A549 (cell line): ENCODE data around the gene STAG2. TPM values are rescaled to one million over a fixed set of nuclear protein-coding genes. Genes with fewer than 3 reads are reported as not detected.

Experiments
- ATAC-seq, 2 experiments: fragments of 200-7000 bp in 1 of 2; fragments of >200 bp in 1 of 2; cut with Nextera tagmentation in 1 of 2; cut with Tn5 transposase in 1 of 2; 3 replicates each; pipeline versions ENCODE4 v1.8.0 to v1.9.1; 2018 to 2020; ENCODE audit warnings: mild to moderate bottlenecking in 1 of 2, moderate library complexity in 1 of 2
- CTCF ChIA-PET: fragments of 300-600 bp; sonication (Branson Sonifier 250); formaldehyde crosslinking; extraction: SDS; loops from one replicate; lab custom pipeline; 2021; ENCODE audit warnings: antibody characterized with exemption, inconsistent platforms; lab: Yijun Ruan, JAX
- POLR2A ChIA-PET: fragments of 350-600 bp; formaldehyde crosslinking; extraction: SDS; loops from one replicate; lab custom pipeline; 2021; ENCODE audit warnings: antibody characterized with exemption, inconsistent platforms; lab: Yijun Ruan, JAX
- DNase-seq, 2 experiments: peaks; one replicate each; pipeline versions ENCODE4 v3.0.0 to v3.0.0-alpha.2; 2011 to 2016; ENCODE audit warnings: low read depth in 1 of 2, low spot score in 1 of 2
- FAIRE-seq: peaks from 2 replicates; lab custom pipeline; 2011; peaks lifted over from hg19 to GRCh38; lab: Jason Lieb, UNC
- H3K27ac ChIP-seq, 2 experiments: fragments of >200 bp; sonication (Bioruptor Twin); formaldehyde crosslinking; 3 replicates each; pipeline ENCODE4 v1.5.1; 2016 to 2017
- H3K4me1 ChIP-seq: fragments of >200 bp; sonication (Bioruptor Twin); formaldehyde crosslinking; 3 replicates; pipeline ENCODE4 v1.6.1; 2016
- H3K4me2 ChIP-seq: fragments of >200 bp; sonication (Bioruptor Twin); formaldehyde crosslinking; 3 replicates; pipeline ENCODE4 v1.6.1; 2016
- H3K4me3 ChIP-seq: fragments of >200 bp; sonication (Bioruptor Twin); formaldehyde crosslinking; 3 replicates; pipeline ENCODE4 v1.5.1; 2016
- H3K9me3 ChIP-seq: fragments of >200 bp; sonication (Bioruptor Twin); formaldehyde crosslinking; 3 replicates; pipeline ENCODE4 v1.6.1; 2016
- CBX2 ChIP-seq: fragments of 200-600 bp; sonication (generic); IDR thresholded peaks from 2 replicates; pipeline ENCODE4 v1.6.1; 2016; ENCODE audit warnings: low read depth, mild to moderate bottlenecking, borderline replicate concordance
- CBX8 ChIP-seq: fragments of 200-600 bp; sonication (generic); IDR thresholded peaks from 2 replicates; pipeline ENCODE4 v1.6.1; 2016
- EHF ChIP-seq: fragments of 250-450 bp; sonication (Bioruptor Pico); IDR thresholded peaks from 2 replicates; pipeline ENCODE4 v1.5.0; 2020; ENCODE audit warnings: mild to moderate bottlenecking
- ESRRA ChIP-seq: fragments of 150-350 bp; IDR thresholded peaks from 2 replicates; pipeline ENCODE4 v1.6.1; 2014; ENCODE audit warnings: mild to moderate bottlenecking, low read length, borderline replicate concordance
- FOXS1 ChIP-seq: fragments of 250-450 bp; sonication (Bioruptor Pico); IDR thresholded peaks from 2 replicates; pipeline ENCODE4 v1.5.0; 2020; ENCODE audit warnings: mild to moderate bottlenecking, moderate library complexity
- GATA3 ChIP-seq: IDR thresholded peaks from 2 replicates; pipeline ENCODE4 v1.6.1; 2012; ENCODE audit warnings: borderline replicate concordance
- HMGXB4 ChIP-seq: fragments of 250-450 bp; sonication (Bioruptor Pico); IDR thresholded peaks from 2 replicates; pipeline ENCODE4 v1.5.0; 2021; ENCODE audit warnings: mild to moderate bottlenecking, moderate library complexity, borderline replicate concordance
- HOXB5 ChIP-seq: fragments of 250-450 bp; sonication (Bioruptor Pico); IDR thresholded peaks from 2 replicates; pipeline ENCODE4 v1.5.0; 2020; ENCODE audit warnings: mild to moderate bottlenecking, moderate library complexity
- KDM1A ChIP-seq: fragments of 200-600 bp; sonication (generic); IDR thresholded peaks from 2 replicates; pipeline ENCODE4 v1.6.1; 2016; ENCODE audit warnings: low read depth, mild to moderate bottlenecking
- MAFK ChIP-seq: fragments of 450-650 bp; IDR thresholded peaks from 2 replicates; pipeline ENCODE4 v1.6.1; 2014; ENCODE audit not compliant: partially characterized antibody
- MYC ChIP-seq: IDR thresholded peaks from 2 replicates; pipeline ENCODE4 v1.6.1; 2012; ENCODE audit warnings: mild to moderate bottlenecking, inconsistent platforms, low read length, improper control_type of control experiment, borderline replicate concordance
- NPAS2 ChIP-seq: fragments of 250-450 bp; sonication (Bioruptor Pico); IDR thresholded peaks from 2 replicates; pipeline ENCODE4 v1.8.0; 2022; ENCODE audit warnings: mild to moderate bottlenecking, moderate library complexity, borderline replicate concordance
- PHF8 ChIP-seq: fragments of 200-600 bp; sonication (generic); IDR thresholded peaks from 2 replicates; pipeline ENCODE4 v1.6.1; 2016; ENCODE audit warnings: low read depth, mild to moderate bottlenecking, antibody characterized with exemption, moderate library complexity, borderline replicate concordance
- RAD21 ChIP-seq, 2 experiments: fragments of >200 bp in 1 of 2; sonication (Bioruptor Twin) in 1 of 2; formaldehyde crosslinking in 1 of 2; IDR thresholded peaks in 1 of 2; conservative IDR thresholded peaks in 1 of 2; 2 replicates in 1 of 2; 3 replicates in 1 of 2; pipeline ENCODE4 v1.6.1; 2012 to 2018; ENCODE audit warnings: inconsistent platforms in 1 of 2
- REST ChIP-seq: fragments of 200-600 bp; sonication (generic); IDR thresholded peaks from 2 replicates; pipeline ENCODE4 v1.6.1; 2016; ENCODE audit warnings: antibody characterized with exemption, mild to moderate bottlenecking, moderate library complexity
- ZNF302 ChIP-seq: fragments of 250-450 bp; sonication (Bioruptor Pico); IDR thresholded peaks from 2 replicates; pipeline ENCODE4 v1.9.0; 2021; ENCODE audit warnings: inconsistent platforms, mild to moderate bottlenecking, moderate library complexity
- ZSCAN20 ChIP-seq: fragments of 250-450 bp; sonication (Bioruptor Pico); IDR thresholded peaks from 2 replicates; pipeline ENCODE4 v1.8.0; 2022; ENCODE audit warnings: mild to moderate bottlenecking, moderate library complexity
- WGBS: methylation state at CpG from one replicate; pipeline ENCODE4 v1.1.6; 2017; ENCODE audit errors: missing lambda C conversion rate; 5-methylcytosine and 5-hydroxymethylcytosine counted together
- polyA plus RNA-seq, 4 experiments: library from polyadenylated mRNA; depleted of rRNA in 3 of 4; stranded (reverse); fragments of >200 nt; fragmentation: RNase III in 1 of 4; extraction: RNeasy Plus Mini Kit Qiagen cat#74134 plus additional on column Dnase treatment in 1 of 4; gene quantifications; 2 replicates in 3 of 4; 3 replicates in 1 of 4; pipeline ENCODE4 v1.2.3, GENCODE V29; 2011 to 2017
- TF ChIP-seq, protein P1 (sequence below): fragments of 150-350 bp; IDR thresholded peaks from 2 replicates; pipeline ENCODE4 v1.6.1; 2014; ENCODE audit warnings: low read depth, mild to moderate bottlenecking, low read length
- TF ChIP-seq, protein P2 (sequence below): fragments of >200 bp; sonication (Bioruptor Twin); formaldehyde crosslinking; IDR thresholded peaks from 2 replicates; pipeline ENCODE4 v1.6.1; 2016
- TF ChIP-seq, protein P3 (sequence below): IDR thresholded peaks from 2 replicates; pipeline ENCODE4 v1.6.1; 2012

The STAG2 gene
- polyA plus RNA-seq, 2 of the 4 experiments (the other 2 are of a cell fraction) = 49.5 to 92.8 TPM

- 81% methylated on average over 5 of the region's 5 CpGs for WGBS
These were observed 7.0 kb downstream of the STAG2 start for GRCh38 chrX:123968383-123969050.

DNA sequence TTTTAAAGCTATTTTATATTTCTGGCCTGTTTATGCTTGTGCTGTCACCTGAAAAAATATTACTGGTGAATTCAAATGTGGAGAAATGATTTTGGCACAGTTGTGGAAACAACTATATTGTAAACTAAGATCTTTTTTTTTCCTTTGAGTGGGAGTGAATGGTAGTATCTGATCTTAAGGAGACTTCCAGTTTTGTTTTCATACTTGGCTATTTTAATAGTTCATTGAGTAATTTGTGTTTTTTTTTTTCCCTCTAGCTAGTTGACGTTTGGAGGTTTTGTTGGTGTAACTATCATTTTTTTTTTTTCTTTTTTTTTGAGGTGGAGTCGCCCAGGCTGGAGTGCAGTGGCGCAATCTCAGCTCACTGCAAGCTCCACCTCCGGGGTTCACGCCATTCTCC is 10.5 kb downstream of the STAG2 start:
- DNase-seq (no peak), FAIRE-seq (no peak), ATAC-seq (no peak)
- Histone ChIP-seq H3K4me2 (no peak overlapping the region; the same call in 2 of the 3 replicates), H3K27ac (no peak overlapping the region), H3K4me1 (peaks cover 57% of the 10 kb centered on the region), H3K4me3 (no peak overlapping the region), H3K9me3 (no peaks in the 10 kb centered on the region)
- ChIA-PET POLR2A (interaction anchor here (1.0 kb wide), 1 partner anchor 13 kb away, joined by 4 read pairs; no protein-coding TSS in a partner anchor), CTCF (interaction anchor here (1.1 to 2.1 kb wide), 3 partner anchors 12 to 138 kb away, joined by 5 to 8 read pairs (median 6); no protein-coding TSS in a partner anchor)
- TF ChIP-seq, protein P1, sequence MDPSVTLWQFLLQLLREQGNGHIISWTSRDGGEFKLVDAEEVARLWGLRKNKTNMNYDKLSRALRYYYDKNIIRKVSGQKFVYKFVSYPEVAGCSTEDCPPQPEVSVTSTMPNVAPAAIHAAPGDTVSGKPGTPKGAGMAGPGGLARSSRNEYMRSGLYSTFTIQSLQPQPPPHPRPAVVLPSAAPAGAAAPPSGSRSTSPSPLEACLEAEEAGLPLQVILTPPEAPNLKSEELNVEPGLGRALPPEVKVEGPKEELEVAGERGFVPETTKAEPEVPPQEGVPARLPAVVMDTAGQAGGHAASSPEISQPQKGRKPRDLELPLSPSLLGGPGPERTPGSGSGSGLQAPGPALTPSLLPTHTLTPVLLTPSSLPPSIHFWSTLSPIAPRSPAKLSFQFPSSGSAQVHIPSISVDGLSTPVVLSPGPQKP = no peak
- no peak for TF ChIP-seq REST
- TF ChIP-seq CBX2 = no peak
- TF ChIP-seq, protein P2, sequence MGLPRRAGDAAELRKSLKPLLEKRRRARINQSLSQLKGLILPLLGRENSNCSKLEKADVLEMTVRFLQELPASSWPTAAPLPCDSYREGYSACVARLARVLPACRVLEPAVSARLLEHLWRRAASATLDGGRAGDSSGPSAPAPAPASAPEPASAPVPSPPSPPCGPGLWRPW = no peak
- no peak for TF ChIP-seq NPAS2 (CRISPR knock-in tag)
- TF ChIP-seq MYC = no peak
- no peak for TF ChIP-seq KDM1A
- TF ChIP-seq, protein P3, sequence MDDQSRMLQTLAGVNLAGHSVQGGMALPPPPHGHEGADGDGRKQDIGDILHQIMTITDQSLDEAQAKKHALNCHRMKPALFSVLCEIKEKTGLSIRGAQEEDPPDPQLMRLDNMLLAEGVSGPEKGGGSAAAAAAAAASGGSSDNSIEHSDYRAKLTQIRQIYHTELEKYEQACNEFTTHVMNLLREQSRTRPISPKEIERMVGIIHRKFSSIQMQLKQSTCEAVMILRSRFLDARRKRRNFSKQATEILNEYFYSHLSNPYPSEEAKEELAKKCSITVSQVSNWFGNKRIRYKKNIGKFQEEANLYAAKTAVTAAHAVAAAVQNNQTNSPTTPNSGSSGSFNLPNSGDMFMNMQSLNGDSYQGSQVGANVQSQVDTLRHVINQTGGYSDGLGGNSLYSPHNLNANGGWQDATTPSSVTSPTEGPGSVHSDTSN = no peak
- TF ChIP-seq CBX8 = no peak
- no peak for TF ChIP-seq FOXS1
- no peak for TF ChIP-seq ZNF302
- no peak for TF ChIP-seq ZSCAN20 (CRISPR knock-in tag)
- TF ChIP-seq EHF (CRISPR knock-in tag) = no peak
- WGBS = 86% methylated on average over 5 of the region's 5 CpGs

More at GRCh38 chrX:123968383-123969050, 7.0 kb downstream of the STAG2 start:
- ATAC-seq (no peak), FAIRE-seq (no peak), DNase-seq (no peak)
- H3K4me1 ChIP-seq = peaks cover 47% of the 10 kb centered on the region
- no peaks in the 10 kb centered on the region for H3K9me3 ChIP-seq
- no peak for TF ChIP-seq ESRRA
- no peak for TF ChIP-seq ZSCAN20 (CRISPR knock-in tag)
- no peak for TF ChIP-seq HOXB5 (CRISPR knock-in tag)
- no peak for TF ChIP-seq ZNF302
- no peak for TF ChIP-seq GATA3
- no peak for TF ChIP-seq MAFK
- TF ChIP-seq, protein P1 = no peak
- TF ChIP-seq HMGXB4 (CRISPR knock-in tag) = no peak
- TF ChIP-seq PHF8 = no peak
- no peak for TF ChIP-seq RAD21 (conservative IDR thresholded peaks at IDR 0.05 in 1 of 2, IDR thresholded peaks at IDR 0.05 in 1 of 2)
- H3K27ac ChIP-seq = no peak overlapping the region
- H3K4me3 ChIP-seq = no peak overlapping the region
- ChIA-PET CTCF (interaction anchor here (1.9 kb wide), 1 partner anchor 8 kb away, joined by 9 read pairs; no protein-coding TSS in a partner anchor), POLR2A (no interaction called here)
- no peak overlapping the region for H3K4me2 ChIP-seq
